HCT116 (cell line): ENCODE data around the gene COL18A1. TPM values are rescaled to one million over a fixed set of nuclear protein-coding genes. Genes with fewer than 3 reads are reported as not detected.

Experiments used
- ATAC-seq: fragments of 200-7000 bp; cut with Tn5 transposase; 2 replicates; pipeline ENCODE4 v1.9.1; 2020; ENCODE audit warnings: mild to moderate bottlenecking, moderate library complexity
- BruUV-seq: library from RNA; stranded (reverse); fragments of 400-500 nt; replicated peaks from 2 replicates; lab custom pipeline; 2021; lab: Mats Ljungman, UMichigan
- CTCF ChIA-PET: fragments of 300-600 bp; sonication (Branson Sonifier 250); formaldehyde crosslinking; loops from one replicate; lab custom pipeline; 2021; ENCODE audit warnings: antibody characterized with exemption; lab: Charles Lee
- POLR2A ChIA-PET: fragments of 300-600, 350-600 bp; sonication (Branson Sonifier 250); formaldehyde crosslinking; loops from one replicate; lab custom pipeline; 2021; ENCODE audit warnings: antibody characterized with exemption; lab: Charles Lee
- RAD21 ChIA-PET, 2 experiments: fragments of 300-600 bp; sonication (Branson Sonifier 250); formaldehyde crosslinking; loops; one replicate each; lab custom pipeline; 2023; ENCODE audit warnings: low total read pairs in 2 of 2; ENCODE audit not compliant: uncharacterized antibody in 2 of 2, unreplicated experiment in 2 of 2, low non-redundant PET in 1 of 2; lab: Charles Lee
- DNase-seq: peaks from one replicate; pipeline ENCODE4 v3.0.0-alpha.2; 2010; ENCODE audit warnings: low read depth, low spot score
- H2AFZ ChIP-seq: fragments of 200-600 bp; shearing (Covaris generic), sonication (generic); 2 replicates; pipeline ENCODE4 v1.6.1; 2017; ENCODE audit warnings: low read depth, mixed run types, mixed read lengths, antibody characterized with exemption, low read length; ENCODE audit not compliant: poor library complexity, severe bottlenecking
- H3K27ac ChIP-seq: 2 replicates; pipeline ENCODE4 v1.5.1; 2012; ENCODE audit warnings: low read depth, low read length
- H3K27me3 ChIP-seq: fragments of 200-600 bp; sonication (generic); 2 replicates; pipeline ENCODE4 v1.6.1; 2016; ENCODE audit warnings: mixed run types, low read length, mixed read lengths; ENCODE audit not compliant: insufficient read depth
- H3K36me3 ChIP-seq, 2 experiments: fragments of 200-500 bp in 1 of 2; fragments of 200-600 bp in 1 of 2; sonication (Bioruptor generic) in 1 of 2; sonication (generic) in 1 of 2; 2 replicates each; pipeline versions ENCODE4 v1.5.1 to v1.6.1; 2014 to 2016; ENCODE audit warnings: low read length in 2 of 2, inconsistent platforms in 1 of 2, mixed read lengths in 1 of 2, mixed run types in 1 of 2; ENCODE audit not compliant: insufficient read depth in 2 of 2, control insufficient read depth in 1 of 2
- H3K4me1 ChIP-seq, 2 experiments: fragments of 200-600 bp in 1 of 2; sonication (generic) in 1 of 2; 2 replicates each; pipeline versions ENCODE4 v1.5.1 to v1.6.1; 2012 to 2017; ENCODE audit warnings: low read length in 2 of 2, inconsistent platforms in 1 of 2, mild to moderate bottlenecking in 1 of 2, mixed read lengths in 1 of 2, mixed run types in 1 of 2, moderate library complexity in 1 of 2; ENCODE audit not compliant: insufficient read depth in 2 of 2, control insufficient read depth in 1 of 2
- H3K4me2 ChIP-seq: fragments of 200-600 bp; sonication (generic); 2 replicates; pipeline ENCODE4 v1.6.1; 2017; ENCODE audit warnings: mixed run types, low read length, mixed read lengths
- H3K4me3 ChIP-seq, 2 experiments: fragments of 200-600 bp in 1 of 2; sonication (generic) in 1 of 2; replicated peaks in 1 of 2; 2 replicates each; pipeline ENCODE4 v1.5.1; 2011 to 2016; ENCODE audit warnings: low read length in 2 of 2, control low read depth in 1 of 2, low read depth in 1 of 2, mild to moderate bottlenecking in 1 of 2, mixed read lengths in 1 of 2, mixed run types in 1 of 2
- H3K79me2 ChIP-seq: fragments of 200-600 bp; sonication (generic); 2 replicates; pipeline ENCODE4 v1.6.1; 2017; ENCODE audit warnings: mild to moderate bottlenecking, mixed run types, low read length, moderate library complexity, mixed read lengths; ENCODE audit not compliant: insufficient read depth
- H3K9ac ChIP-seq: fragments of 200-600 bp; sonication (generic); 2 replicates; pipeline ENCODE4 v1.6.1; 2016; ENCODE audit warnings: low read length, mixed read lengths
- H3K9me2 ChIP-seq: fragments of 200-600 bp; sonication (generic), shearing (Covaris generic); 2 replicates; pipeline ENCODE4 v1.6.1; 2017; ENCODE audit warnings: mixed run types, mild to moderate bottlenecking, moderate library complexity; ENCODE audit not compliant: insufficient read depth
- H3K9me3 ChIP-seq, 2 experiments: fragments of 200-500 bp in 1 of 2; fragments of 200-600 bp in 1 of 2; sonication (Bioruptor generic) in 1 of 2; sonication (generic) in 1 of 2; 2 replicates each; pipeline ENCODE4 v1.6.1; 2014 to 2017; ENCODE audit warnings: low read length in 2 of 2, mixed read lengths in 2 of 2, inconsistent platforms in 1 of 2, low read depth in 1 of 2, mild to moderate bottlenecking in 1 of 2, mixed run types in 1 of 2, moderate library complexity in 1 of 2; ENCODE audit not compliant: control insufficient read depth in 1 of 2, insufficient read depth in 1 of 2
- H4K20me1 ChIP-seq: fragments of 200-600 bp; sonication (generic), shearing (Covaris generic); 2 replicates; pipeline ENCODE4 v1.6.1; 2017; ENCODE audit warnings: mixed run types, mild to moderate bottlenecking, moderate library complexity; ENCODE audit not compliant: insufficient read depth
- CEBPB ChIP-seq: IDR thresholded peaks from 2 replicates; pipeline ENCODE4 v1.6.1; 2012; ENCODE audit warnings: low read depth
- EGR1 ChIP-seq: IDR thresholded peaks from 2 replicates; pipeline ENCODE4 v1.6.1; 2012; ENCODE audit warnings: low read depth
- EZH2phosphoT487 ChIP-seq: fragments of 200-600 bp; IDR thresholded peaks from 2 replicates; pipeline ENCODE4 v1.6.1; 2018; ENCODE audit warnings: antibody characterized with exemption, borderline replicate concordance
- FOSL1 ChIP-seq: IDR thresholded peaks from 2 replicates; pipeline ENCODE4 v1.6.1; 2012; ENCODE audit warnings: low read depth
- JUND ChIP-seq: IDR thresholded peaks from 2 replicates; pipeline ENCODE4 v1.6.1; 2012
- RAD21 ChIP-seq: IDR thresholded peaks from 2 replicates; pipeline ENCODE4 v1.6.1; 2012; ENCODE audit warnings: low read depth, mild to moderate bottlenecking
- SIN3A ChIP-seq: IDR thresholded peaks from 2 replicates; pipeline ENCODE4 v1.6.1; 2012; ENCODE audit warnings: low read depth
- ZFX ChIP-seq: fragments of 450-650 bp; IDR thresholded peaks from 2 replicates; pipeline ENCODE4 v1.6.1; 2017
- ZNF274 ChIP-seq: fragments of 200-500 bp; sonication (Bioruptor generic); IDR thresholded peaks from 2 replicates; pipeline ENCODE4 v1.6.1; 2014; ENCODE audit warnings: mild to moderate bottlenecking, low read depth, low read length, inconsistent platforms
- intact Hi-C: fragments of 100-400 bp; cut with micrococcal nuclease; formaldehyde crosslinking; loops from 2 replicates; pipeline ENCODE4 v1.10.0; 2022
- total RNA-seq: library from RNA; stranded (reverse); gene quantifications from one replicate; pipeline ENCODE4 v1.2.1, GENCODE V29; 2021; ENCODE audit not compliant: unreplicated experiment
- TF ChIP-seq, protein P1 (sequence below): IDR thresholded peaks from 2 replicates; pipeline ENCODE4 v1.6.1; 2012; ENCODE audit warnings: low read depth
- TF ChIP-seq, protein P2 (sequence below): IDR thresholded peaks from 2 replicates; pipeline ENCODE4 v1.6.1; 2012

Gene COL18A1
- total RNA-seq, 1 experiment from 2014 or later, result 59.5 TPM

DNA sequence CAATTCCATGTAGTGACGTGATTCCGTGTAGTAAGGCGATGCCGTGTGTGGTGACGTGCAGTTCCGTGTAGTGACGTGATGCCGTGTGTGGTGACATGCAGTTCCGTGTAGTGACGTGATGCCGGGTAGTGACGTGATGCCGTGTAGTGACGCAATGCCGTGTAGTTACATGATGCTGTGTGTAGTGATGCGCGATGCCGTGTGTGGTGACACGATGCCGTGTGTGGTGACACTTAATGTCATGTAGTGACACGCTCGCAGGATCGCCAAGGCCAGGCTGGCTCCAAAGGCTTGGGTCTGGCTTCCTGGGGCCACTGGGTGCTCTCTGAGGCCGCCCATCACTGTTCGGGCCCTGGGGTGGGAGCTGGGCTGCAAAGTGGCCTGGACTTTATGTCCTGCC lies 14.2 kb downstream of the COL18A1 start:
- Histone ChIP-seq H3K9ac (no peak overlapping the region), H3K9me3 (no peaks in the 10 kb centered on the region), H3K79me2 (peaks cover 44% of the 10 kb centered on the region; the same call in 1 of the 2 replicates), H4K20me1 (no peaks in the 10 kb centered on the region), H2AFZ (no peak overlapping the region), H3K4me3 (no peak overlapping the region), H3K9me2 (no peaks in the 10 kb centered on the region), H3K27me3 (no peaks in the 10 kb centered on the region), H3K4me1 (peaks cover 9 to 10% of the 10 kb centered on the region in 2 experiments; a peak in 1 of 4 replicates), H3K4me2 (no peak overlapping the region), H3K27ac (no peak overlapping the region), H3K36me3 (no peaks in the 10 kb centered on the region; a peak in 1 of 4 replicates)
- ChIA-PET CTCF (no interaction called here), RAD21 (no interaction called here), POLR2A (no interaction called here)
- no peak for ATAC-seq
- no TSS peak for BruUV-seq
- intact Hi-C loops, result no loop called here
- TF ChIP-seq RAD21, result no peak
- TF ChIP-seq, protein P1, sequence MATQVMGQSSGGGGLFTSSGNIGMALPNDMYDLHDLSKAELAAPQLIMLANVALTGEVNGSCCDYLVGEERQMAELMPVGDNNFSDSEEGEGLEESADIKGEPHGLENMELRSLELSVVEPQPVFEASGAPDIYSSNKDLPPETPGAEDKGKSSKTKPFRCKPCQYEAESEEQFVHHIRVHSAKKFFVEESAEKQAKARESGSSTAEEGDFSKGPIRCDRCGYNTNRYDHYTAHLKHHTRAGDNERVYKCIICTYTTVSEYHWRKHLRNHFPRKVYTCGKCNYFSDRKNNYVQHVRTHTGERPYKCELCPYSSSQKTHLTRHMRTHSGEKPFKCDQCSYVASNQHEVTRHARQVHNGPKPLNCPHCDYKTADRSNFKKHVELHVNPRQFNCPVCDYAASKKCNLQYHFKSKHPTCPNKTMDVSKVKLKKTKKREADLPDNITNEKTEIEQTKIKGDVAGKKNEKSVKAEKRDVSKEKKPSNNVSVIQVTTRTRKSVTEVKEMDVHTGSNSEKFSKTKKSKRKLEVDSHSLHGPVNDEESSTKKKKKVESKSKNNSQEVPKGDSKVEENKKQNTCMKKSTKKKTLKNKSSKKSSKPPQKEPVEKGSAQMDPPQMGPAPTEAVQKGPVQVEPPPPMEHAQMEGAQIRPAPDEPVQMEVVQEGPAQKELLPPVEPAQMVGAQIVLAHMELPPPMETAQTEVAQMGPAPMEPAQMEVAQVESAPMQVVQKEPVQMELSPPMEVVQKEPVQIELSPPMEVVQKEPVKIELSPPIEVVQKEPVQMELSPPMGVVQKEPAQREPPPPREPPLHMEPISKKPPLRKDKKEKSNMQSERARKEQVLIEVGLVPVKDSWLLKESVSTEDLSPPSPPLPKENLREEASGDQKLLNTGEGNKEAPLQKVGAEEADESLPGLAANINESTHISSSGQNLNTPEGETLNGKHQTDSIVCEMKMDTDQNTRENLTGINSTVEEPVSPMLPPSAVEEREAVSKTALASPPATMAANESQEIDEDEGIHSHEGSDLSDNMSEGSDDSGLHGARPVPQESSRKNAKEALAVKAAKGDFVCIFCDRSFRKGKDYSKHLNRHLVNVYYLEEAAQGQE, result no peak
- no peak for DNase-seq

DNA sequence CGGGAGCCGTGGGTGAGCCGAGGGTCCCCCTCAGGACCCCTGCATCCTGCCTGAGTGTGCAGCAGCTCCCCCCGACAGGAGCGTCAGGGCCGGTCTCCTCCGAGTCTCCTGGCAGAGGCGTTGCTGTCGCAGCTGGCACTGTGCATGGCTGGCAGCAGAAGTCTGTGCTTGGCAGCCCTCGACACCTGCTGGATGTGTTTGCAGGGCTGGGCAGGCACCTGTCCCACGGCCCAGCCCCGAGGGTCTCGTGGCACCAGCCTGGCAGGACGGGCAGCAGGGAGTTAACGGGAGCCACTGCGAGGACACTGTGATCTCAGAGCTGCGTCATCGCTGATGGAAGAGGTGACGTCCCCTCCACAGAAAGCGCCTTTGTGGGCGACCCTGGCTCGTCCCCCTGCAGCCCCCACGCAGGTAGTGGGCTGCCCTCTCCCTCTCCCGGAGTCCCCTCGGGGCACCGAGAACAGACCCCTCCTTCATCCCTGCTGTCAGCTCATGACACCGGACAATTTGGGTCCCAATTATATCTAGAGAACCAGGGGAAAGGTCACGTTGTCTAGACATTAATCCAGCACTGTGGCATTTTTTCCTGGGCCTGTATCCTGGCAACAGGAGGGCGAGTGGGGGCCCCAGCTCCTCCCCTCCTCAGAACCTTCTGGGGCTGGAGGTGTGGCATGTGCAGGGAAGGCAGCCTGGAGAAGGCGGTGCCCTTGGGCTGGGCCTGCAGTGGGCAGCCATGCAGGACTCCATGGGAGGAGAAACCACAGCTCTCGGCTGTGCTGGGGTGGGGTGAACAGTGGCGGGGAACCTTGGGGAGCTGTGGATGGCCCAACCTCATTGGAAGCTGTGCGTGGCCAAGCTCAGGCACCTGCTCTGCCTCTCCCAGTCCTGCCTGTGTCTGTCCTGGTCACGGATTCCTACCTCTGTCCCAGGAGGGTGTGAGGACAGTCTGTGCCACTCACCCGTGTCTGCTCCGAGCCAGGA lies 15.4 kb downstream of the COL18A1 start:
- DNase-seq, result no peak
- no peak overlapping the region for H3K27ac ChIP-seq
- TF ChIP-seq SIN3A (no peak), RAD21 (no peak), ZNF274 (no peak), EZH2phosphoT487 (no peak), EGR1 (no peak), CEBPB (no peak), ZFX (no peak), JUND (no peak), FOSL1 (no peak)
- TF ChIP-seq, protein P1, result no peak
- TF ChIP-seq, protein P2, sequence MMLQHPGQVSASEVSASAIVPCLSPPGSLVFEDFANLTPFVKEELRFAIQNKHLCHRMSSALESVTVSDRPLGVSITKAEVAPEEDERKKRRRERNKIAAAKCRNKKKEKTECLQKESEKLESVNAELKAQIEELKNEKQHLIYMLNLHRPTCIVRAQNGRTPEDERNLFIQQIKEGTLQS, result no peak

More for the DNA sequence above, 15.4 kb downstream of the COL18A1 start:
- H3K9me2 ChIP-seq, result no peaks in the 10 kb centered on the region
- peaks cover 36% of the 10 kb centered on the region; the same call in 1 of the 2 replicates for H3K79me2 ChIP-seq
- POLR2A ChIA-PET, result no interaction called here
- no TSS peak for BruUV-seq
- no peak overlapping the region for H3K4me2 ChIP-seq
- no peak overlapping the region for H3K9ac ChIP-seq
- no peaks in the 10 kb centered on the region; a peak in 1 of 4 replicates for H3K36me3 ChIP-seq
- no peak overlapping the region for H2AFZ ChIP-seq
- intact Hi-C loops, result no loop called here
- CTCF ChIA-PET, result no interaction called here
- H3K9me3 ChIP-seq, result no peaks in the 10 kb centered on the region
- H3K27me3 ChIP-seq, result no peaks in the 10 kb centered on the region
- no peaks in the 10 kb centered on the region for H4K20me1 ChIP-seq
- 0 out of 2 replicates have a peak, but pooled peaks have one; percentile 25 for ATAC-seq
- RAD21 ChIA-PET, result no interaction called here
- H3K4me3 ChIP-seq, result no peak overlapping the region
- H3K4me1 ChIP-seq, result peaks cover 9 to 10% of the 10 kb centered on the region in 2 experiments; a peak in 1 of 4 replicates
